Measurements from ENCODE around the gene ZNF319. TPM values are rescaled to one million over a fixed set of nuclear protein-coding genes. Genes with fewer than 3 reads are reported as not detected.

Gene ZNF319
- total and polyA plus RNA-seq, 2 of the 13 experiments (the other 11 are each of a cell fraction or from before 2014, with no cell fraction given): 2.4 to 3.6 TPM

DNA sequence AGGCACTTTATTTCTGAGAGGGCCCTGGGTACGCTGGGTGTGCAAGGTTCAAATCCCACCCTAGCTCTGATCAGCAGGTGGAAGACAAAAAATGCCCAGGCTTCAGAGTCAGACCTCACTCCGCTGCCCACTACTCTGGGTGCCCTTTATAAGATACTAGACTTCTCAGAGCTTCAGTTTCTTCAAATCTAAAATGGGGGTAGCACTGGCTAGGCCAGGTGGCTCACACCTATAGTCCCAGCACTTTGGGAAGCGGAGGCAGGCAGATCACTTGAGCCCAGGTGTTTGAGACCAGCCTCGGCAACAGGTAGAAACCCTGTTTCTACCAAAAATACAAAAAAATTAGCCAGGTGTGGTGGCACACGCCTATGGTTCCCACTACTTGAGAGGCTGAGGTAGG, 2.5 kb upstream of the ZNF319 start (continued):
- TF ChIP-seq GZF1 (CRISPR knock-in tag; IDR thresholded peaks at IDR 0.05): no peak
- no peak for TF ChIP-seq ZNF772 (CRISPR knock-in tag; IDR thresholded peaks at IDR 0.05)

DNA sequence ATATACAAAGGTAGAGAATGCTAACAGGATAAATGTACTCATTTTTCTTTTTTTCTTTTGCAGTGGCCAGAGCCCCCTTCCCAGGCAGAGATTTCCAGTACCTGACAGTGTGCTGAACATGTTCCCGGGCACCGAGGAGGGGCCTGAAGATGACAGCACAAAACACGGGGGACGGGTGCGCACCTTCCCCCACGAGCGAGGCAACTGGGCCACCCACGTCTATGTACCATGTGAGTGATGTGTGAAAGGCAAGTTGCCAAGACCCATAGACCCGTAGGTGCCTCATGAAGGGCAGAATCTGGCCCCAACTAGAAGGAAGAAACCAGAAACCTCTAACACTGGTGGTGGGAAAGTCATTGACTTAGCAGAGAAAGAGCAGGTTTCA, 1.9 kb upstream of the ZNF319 start:
- Histone ChIP-seq H3K36me3 (replicated peaks in 1 of 2; ENCODE audit: control insufficient read depth in 1 of 2, insufficient read depth in 2 of 2, low read length in 2 of 2) (peaks cover 5 to 28% of the 10 kb centered on the region in 2 experiments; a peak in 4 of 5 replicates), H3K27ac (ENCODE audit: extremely low read length, insufficient read depth, low read length) (no peak overlapping the region), H3K27me3 (ENCODE audit: control insufficient read depth in 1 of 2, insufficient read depth in 2 of 2, low read length in 2 of 2) (no peaks in the 10 kb centered on the region; a peak in 1 of 5 replicates), H3K4me1 (ENCODE audit: insufficient read depth, low read length) (peaks cover 34% of the 10 kb centered on the region), H3K79me2 (ENCODE audit: insufficient read depth, low read length) (peaks cover 9% of the 10 kb centered on the region), H4K20me1 (ENCODE audit: insufficient read depth, low read length) (no peaks in the 10 kb centered on the region), H3K4me3 (replicated peaks in 1 of 3; ENCODE audit: insufficient read depth in 1 of 3, low read depth in 2 of 3, low read length in 3 of 3) (peak overlapping the region in 1 of 3 experiments; percentile 93; a peak in 1 of 6 replicates), H3K4me2 (ENCODE audit: low read depth, low read length) (peak overlapping the region; percentile 94), H3K9ac (ENCODE audit: insufficient read depth, low read depth, low read length) (no peak overlapping the region), H3K9me3 (ENCODE audit: low read length) (peaks cover 8% of the 10 kb centered on the region), H2AFZ (ENCODE audit: low read length) (no peak overlapping the region)
- no TSS peak for BruUV-seq (replicated peaks)
- FAIRE-seq: no peak
- ChIA-PET POLR2A (interaction anchor here (0.7 to 3.2 kb wide), 4 partner anchors 11 to 110 kb away, joined by 3 to 24 read pairs (median 5); no protein-coding TSS in a partner anchor), CTCF (ENCODE audit: low intra/inter-chr PET ratio, low total read pairs) (no interaction called here)
- WGBS (ENCODE audit: low lambda C conversion rate): 94% methylated on average over 9 of the region's 9 CpGs
- DNase-seq (ENCODE audit: low spot score): no peak
- no peak for ATAC-seq
- in situ Hi-C loops (cut with HindIII; ENCODE audit: extremely low pct_ligation_motif_present, low pct_unique_long_range_greater_than_20kb): loop anchor here (5.0 kb wide), 2 partner anchors 105 to 245 kb away; no protein-coding TSS in a partner anchor
- intact Hi-C loops (cut with micrococcal nuclease; ENCODE audit: unreplicated experiment): loop anchor here (5.0 to 10.0 kb wide), 2 partner anchors 205 to 268 kb away; partner anchors contain the start of gene KATNB1
- TF ChIP-seq RAD51 (IDR thresholded peaks at IDR 0.05; ENCODE audit: borderline replicate concordance) (no peak), ZNF235 (CRISPR knock-in tag; IDR thresholded peaks at IDR 0.05; ENCODE audit: borderline replicate concordance) (no peak), REPIN1 (CRISPR knock-in tag; IDR thresholded peaks at IDR 0.05; ENCODE audit: borderline replicate concordance, low read depth) (no peak), ZNF564 (CRISPR knock-in tag; IDR thresholded peaks at IDR 0.05) (no peak), ZNF772 (CRISPR knock-in tag; IDR thresholded peaks at IDR 0.05) (no peak), AKNA (CRISPR knock-in tag; IDR thresholded peaks at IDR 0.05; ENCODE audit: borderline replicate concordance) (no peak), JDP2 (CRISPR knock-in tag; IDR thresholded peaks at IDR 0.05; ENCODE audit: borderline replicate concordance) (no peak), ZNF773 (CRISPR knock-in tag; IDR thresholded peaks at IDR 0.05; ENCODE audit: borderline replicate concordance) (no peak)
